Ectodermal cell (in vitro differentiated cells): ENCODE data around the gene SLC28A1.
"Not testable (repeated sequence)": the region's sequence is repeated elsewhere in the genome, so short reads cannot be mapped to it uniquely, and the experiment has no call there.

Experiments
- H3K27ac ChIP-seq: 2 replicates; pipeline ENCODE4 v1.7.0; 2013; ENCODE audit warnings: mild to moderate bottlenecking, low read depth, low read length; ENCODE audit not compliant: insufficient read depth, poor library complexity, severe bottlenecking
- H3K27me3 ChIP-seq: 2 replicates; pipeline ENCODE4 v1.7.0; 2013; ENCODE audit warnings: mild to moderate bottlenecking, low read length; ENCODE audit not compliant: insufficient read depth, control insufficient read depth, poor library complexity, severe bottlenecking
- H3K36me3 ChIP-seq: one replicate; pipeline ENCODE4 v1.7.0; 2013; ENCODE audit warnings: low read length; ENCODE audit not compliant: control insufficient read depth, insufficient read depth
- H3K4me1 ChIP-seq: one replicate; pipeline ENCODE4 v1.7.0; 2013; ENCODE audit warnings: low read length; ENCODE audit not compliant: control insufficient read depth, insufficient read depth
- H3K4me3 ChIP-seq: 2 replicates; pipeline ENCODE4 v1.7.0; 2013; ENCODE audit warnings: low read depth, low read length, control low read depth; ENCODE audit not compliant: insufficient read depth
- H3K9me3 ChIP-seq: 2 replicates; pipeline ENCODE4 v1.7.0; 2013; ENCODE audit warnings: mild to moderate bottlenecking, low read length, moderate library complexity; ENCODE audit not compliant: control insufficient read depth
- WGBS, 2 experiments: methylation state at CpG; one replicate each; pipeline ENCODE4 v1.1.7; 2013; ENCODE audit warnings: missing lambda C conversion rate in 2 of 2; 5-methylcytosine and 5-hydroxymethylcytosine counted together

The SLC28A1 gene

GRCh38 chr15:84981711-84982300 is 97.3 kb downstream of the SLC28A1 start, which contains the start of gene PDE8A:
Gene PDE8A (plus strand): TSS chr15:84981856. CDS start chr15:84982163, 307 bp downstream.
- WGBS, 2 experiments, result 0 to 1% methylated on average over 95 of the region's 95 CpGs
- Histone ChIP-seq H3K4me1 (peaks cover 3% of the 10 kb centered on the region), H3K27me3 (peaks cover 73% of the 10 kb centered on the region), H3K36me3 (no peaks in the 10 kb centered on the region), H3K27ac (no peak within 1 kb of the TSS), H3K4me3 (peak within 1 kb of the TSS; percentile 78), H3K9me3 (no peaks in the 10 kb centered on the region)

- H3K4me3 ChIP-seq, result peak overlapping the region; percentile 78
- WGBS, 2 experiments, result 3 to 5% methylated on average over 46 of the region's 46 CpGs
- H3K9me3 ChIP-seq, result no peaks in the 10 kb centered on the region
- no peaks in the 10 kb centered on the region for H3K36me3 ChIP-seq
- H3K4me1 ChIP-seq, result peaks cover 3% of the 10 kb centered on the region
- peaks cover 73% of the 10 kb centered on the region for H3K27me3 ChIP-seq
- no peak overlapping the region for H3K27ac ChIP-seq
Measured at GRCh38 chr15:84982301-84982920, 97.9 kb downstream of the SLC28A1 start.

- Histone ChIP-seq H3K9me3 (no peaks in the 10 kb centered on the region), H3K4me1 (peaks cover 3% of the 10 kb centered on the region), H3K27ac (no peak overlapping the region), H3K27me3 (peaks cover 66% of the 10 kb centered on the region), H3K4me3 (no peak overlapping the region), H3K36me3 (no peaks in the 10 kb centered on the region)
- 76 to 77% methylated on average over 4 of the region's 4 CpGs for WGBS, 2 experiments
Measured at GRCh38 chr15:84983294-84983693, 98.8 kb downstream of the SLC28A1 start.

- H3K27me3 ChIP-seq, result peaks cover 61% of the 10 kb centered on the region
- WGBS, 2 experiments, result 73 to 85% methylated on average over 2 of the region's 2 CpGs
- no peaks in the 10 kb centered on the region for H3K9me3 ChIP-seq
- H3K4me1 ChIP-seq, result peaks cover 3% of the 10 kb centered on the region
- no peaks in the 10 kb centered on the region for H3K36me3 ChIP-seq
- H3K27ac ChIP-seq, result no peak overlapping the region
- no peak overlapping the region for H3K4me3 ChIP-seq
Measured at GRCh38 chr15:84983711-84984110, 99.2 kb downstream of the SLC28A1 start.

GRCh38 chr15:84985158-84985557 is 100.7 kb downstream of the SLC28A1 start:
- peaks cover 47% of the 10 kb centered on the region for H3K27me3 ChIP-seq
- no peaks in the 10 kb centered on the region for H3K9me3 ChIP-seq
- no peak overlapping the region for H3K27ac ChIP-seq
- no peaks in the 10 kb centered on the region for H3K36me3 ChIP-seq
- 92% methylated on average over 2 of the region's 2 CpGs; no CpG with 5 or more reads in 1 of the 2 experiments for WGBS, 2 experiments
- H3K4me1 ChIP-seq, result no peaks in the 10 kb centered on the region
- no peak overlapping the region for H3K4me3 ChIP-seq

GRCh38 chr15:84987351-84987750 is 102.9 kb downstream of the SLC28A1 start:
- H3K36me3 ChIP-seq, H3K9me3 ChIP-seq, H3K4me3 ChIP-seq, H3K4me1 ChIP-seq, H3K27ac ChIP-seq: not testable (repeated sequence)
- H3K27me3 ChIP-seq, result peaks cover 32% of the 10 kb centered on the region
- WGBS, 2 experiments, result 94 to 96% methylated on average over 9 of the region's 9 CpGs

- H3K27ac ChIP-seq, result no peak overlapping the region
- H3K27me3 ChIP-seq, result peaks cover 25% of the 10 kb centered on the region
- no peaks in the 10 kb centered on the region for H3K9me3 ChIP-seq
- no peaks in the 10 kb centered on the region for H3K4me1 ChIP-seq
- H3K36me3 ChIP-seq, result no peaks in the 10 kb centered on the region
- no peak overlapping the region for H3K4me3 ChIP-seq
- WGBS, 2 experiments, result 91 to 95% methylated on average over 3 of the region's 3 CpGs
Measured at GRCh38 chr15:84987949-84988624, 103.6 kb downstream of the SLC28A1 start.

- Histone ChIP-seq H3K4me3 (no peak overlapping the region), H3K36me3 (no peaks in the 10 kb centered on the region), H3K9me3 (no peaks in the 10 kb centered on the region), H3K4me1 (no peaks in the 10 kb centered on the region), H3K27me3 (peaks cover 15% of the 10 kb centered on the region), H3K27ac (no peak overlapping the region)
- 95 to 100% methylated on average over 2 of the region's 2 CpGs for WGBS, 2 experiments
Measured at GRCh38 chr15:84988909-84989644, 104.6 kb downstream of the SLC28A1 start.

- 60% methylated on average over 1 of the region's 1 CpG; no CpG with 5 or more reads in 1 of the 2 experiments for WGBS, 2 experiments
- Histone ChIP-seq H3K9me3 (no peaks in the 10 kb centered on the region), H3K36me3 (no peaks in the 10 kb centered on the region), H3K27me3 (peaks cover under 1% of the 10 kb centered on the region), H3K4me1 (no peaks in the 10 kb centered on the region), H3K4me3 (no peak overlapping the region), H3K27ac (no peak overlapping the region)
Measured at GRCh38 chr15:84990507-84990906, 106.0 kb downstream of the SLC28A1 start.
